GM12874 (cell line): ENCODE results near the gene NBEA.

ENCODE experiments used
- TF ChIP-seq, protein P1 (sequence below): IDR thresholded peaks from 2 replicates; pipeline ENCODE4 v1.5.1; 2011; ENCODE audit warnings: low read depth, mild to moderate bottlenecking, control low read depth, low read length, moderate library complexity; ENCODE audit not compliant: insufficient read depth

NBEA gene

GRCh38 chr13:35208587-35208986 lies 266.5 kb downstream of the NBEA start:
- TF ChIP-seq, protein P1, sequence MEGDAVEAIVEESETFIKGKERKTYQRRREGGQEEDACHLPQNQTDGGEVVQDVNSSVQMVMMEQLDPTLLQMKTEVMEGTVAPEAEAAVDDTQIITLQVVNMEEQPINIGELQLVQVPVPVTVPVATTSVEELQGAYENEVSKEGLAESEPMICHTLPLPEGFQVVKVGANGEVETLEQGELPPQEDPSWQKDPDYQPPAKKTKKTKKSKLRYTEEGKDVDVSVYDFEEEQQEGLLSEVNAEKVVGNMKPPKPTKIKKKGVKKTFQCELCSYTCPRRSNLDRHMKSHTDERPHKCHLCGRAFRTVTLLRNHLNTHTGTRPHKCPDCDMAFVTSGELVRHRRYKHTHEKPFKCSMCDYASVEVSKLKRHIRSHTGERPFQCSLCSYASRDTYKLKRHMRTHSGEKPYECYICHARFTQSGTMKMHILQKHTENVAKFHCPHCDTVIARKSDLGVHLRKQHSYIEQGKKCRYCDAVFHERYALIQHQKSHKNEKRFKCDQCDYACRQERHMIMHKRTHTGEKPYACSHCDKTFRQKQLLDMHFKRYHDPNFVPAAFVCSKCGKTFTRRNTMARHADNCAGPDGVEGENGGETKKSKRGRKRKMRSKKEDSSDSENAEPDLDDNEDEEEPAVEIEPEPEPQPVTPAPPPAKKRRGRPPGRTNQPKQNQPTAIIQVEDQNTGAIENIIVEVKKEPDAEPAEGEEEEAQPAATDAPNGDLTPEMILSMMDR, result no peak

GRCh38 chr13:35210261-35210660 lies 268.2 kb downstream of the NBEA start:
- TF ChIP-seq, protein P1, result no peak

DNA sequence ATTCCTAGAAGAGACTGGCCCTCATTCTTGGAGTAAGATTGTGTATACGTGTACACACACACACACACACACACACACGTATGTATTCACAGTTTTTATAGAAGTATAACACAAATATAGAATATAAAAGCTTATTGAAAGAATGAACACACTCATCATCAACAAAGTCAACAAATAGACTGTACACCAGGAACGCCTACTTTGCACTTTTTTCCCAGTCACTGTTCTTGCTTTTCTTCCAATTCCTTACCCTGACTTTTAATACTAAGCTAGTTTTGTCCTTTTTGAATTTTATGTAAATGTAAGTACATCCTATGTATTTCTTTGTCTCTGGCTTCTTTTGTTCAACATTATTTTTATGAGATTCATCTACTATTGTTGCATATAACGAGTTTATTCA lies 269.9 kb downstream of the NBEA start:
- TF ChIP-seq, protein P1, result no peak

- TF ChIP-seq, protein P1, result no peak
These were observed 271.8 kb downstream of the NBEA start for GRCh38 chr13:35213911-35214310.

DNA sequence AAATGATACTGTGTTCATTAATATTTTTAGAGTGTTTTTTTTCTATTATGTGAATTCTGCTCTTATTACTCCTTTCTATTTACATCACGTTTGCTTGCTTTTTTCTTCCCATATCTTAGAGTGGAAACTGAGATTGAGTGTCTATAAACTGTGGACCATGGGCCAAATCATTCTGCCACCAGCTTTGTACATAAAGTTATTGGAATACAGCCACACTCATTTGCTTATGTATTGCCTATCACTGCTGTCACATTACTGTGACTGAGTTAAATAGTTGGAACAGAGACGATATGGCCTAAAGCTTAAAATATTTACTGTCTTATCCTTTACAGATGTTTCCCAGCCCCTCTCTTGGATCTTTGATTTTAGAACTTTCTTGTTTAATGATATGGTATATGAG lies 274.1 kb downstream of the NBEA start:
- TF ChIP-seq, protein P1, result no peak

- TF ChIP-seq, protein P1, result no peak
These were observed 277.0 kb downstream of the NBEA start for GRCh38 chr13:35219021-35219420.

DNA sequence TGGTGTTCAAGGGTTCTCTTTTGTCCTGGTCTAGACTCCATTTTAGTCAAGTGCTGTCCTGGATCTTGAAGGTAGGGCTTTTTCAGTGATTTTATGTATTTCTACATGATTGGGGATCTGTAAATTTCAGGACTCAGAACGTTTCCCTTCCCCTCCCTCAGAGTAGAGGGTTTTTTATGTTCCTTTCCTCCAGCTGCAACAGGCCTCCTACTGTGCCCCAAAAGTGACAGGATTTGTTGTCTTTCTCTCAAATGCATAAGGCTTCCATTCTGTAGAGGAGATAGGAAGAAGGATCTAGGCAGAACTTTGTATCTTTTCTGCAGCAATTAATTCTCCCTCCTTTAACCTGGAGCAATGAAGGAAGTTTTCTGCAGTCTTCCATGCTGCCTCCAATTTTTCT lies 283.1 kb downstream of the NBEA start:
- TF ChIP-seq, protein P1, result no peak

- TF ChIP-seq, protein P1, result no peak
These were observed 283.5 kb downstream of the NBEA start for GRCh38 chr13:35225582-35225981.
